DOHH2 (cell line): ENCODE data around the gene KMT2C.

ENCODE experiments used
- H3F3A ChIP-seq: fragments of 200-600 bp; sonication (generic), shearing (Covaris generic); 2 replicates; pipeline ENCODE4 v1.6.0; 2016; ENCODE audit warnings: antibody characterized with exemption, mild to moderate bottlenecking; ENCODE audit not compliant: control insufficient read depth, insufficient read depth
- H3K27ac ChIP-seq: fragments of 200-600 bp; sonication (generic); 2 replicates; pipeline ENCODE4 v1.5.1; 2014; ENCODE audit warnings: low read depth, mild to moderate bottlenecking, low read length, moderate library complexity
- H3K27me3 ChIP-seq: fragments of 200-600 bp; sonication (generic); 2 replicates; pipeline ENCODE4 v1.6.1; 2014; ENCODE audit warnings: mild to moderate bottlenecking, low read length, mixed read lengths; ENCODE audit not compliant: control insufficient read depth
- H3K36me3 ChIP-seq: fragments of 200-600 bp; sonication (generic); 2 replicates; pipeline ENCODE4 v1.6.1; 2014; ENCODE audit warnings: mild to moderate bottlenecking, low read length, moderate library complexity, mixed read lengths; ENCODE audit not compliant: control insufficient read depth
- H3K4me1 ChIP-seq: fragments of 200-600 bp; sonication (generic); 2 replicates; pipeline ENCODE4 v1.6.1; 2014; ENCODE audit warnings: mild to moderate bottlenecking, low read length, mixed read lengths; ENCODE audit not compliant: control insufficient read depth
- H3K4me2 ChIP-seq: fragments of 200-600 bp; sonication (generic); 2 replicates; pipeline ENCODE4 v1.6.0; 2014; ENCODE audit warnings: mild to moderate bottlenecking, low read length, moderate library complexity
- H3K4me3 ChIP-seq: fragments of 200-600 bp; sonication (generic); 2 replicates; pipeline ENCODE4 v1.5.1; 2014; ENCODE audit warnings: mild to moderate bottlenecking, low read length, mixed read lengths
- H3K79me2 ChIP-seq: fragments of 200-600 bp; sonication (generic); 2 replicates; pipeline ENCODE4 v1.6.1; 2014; ENCODE audit warnings: mild to moderate bottlenecking, low read length, mixed read lengths; ENCODE audit not compliant: control insufficient read depth
- H3K9me2 ChIP-seq: fragments of 200-600 bp; sonication (generic); replicated peaks from 2 replicates; pipeline ENCODE4 v1.6.1; 2014; ENCODE audit warnings: mild to moderate bottlenecking, low read length, mixed read lengths; ENCODE audit not compliant: control insufficient read depth
- H3K9me3 ChIP-seq: fragments of 200-600 bp; sonication (generic); 2 replicates; pipeline ENCODE4 v1.6.1; 2014; ENCODE audit warnings: antibody characterized with exemption, low read length, mixed read lengths; ENCODE audit not compliant: control insufficient read depth, insufficient read depth
- H4K20me1 ChIP-seq: fragments of 200-600 bp; sonication (generic); 2 replicates; pipeline ENCODE4 v1.6.0; 2014; ENCODE audit warnings: low read depth, mild to moderate bottlenecking, antibody characterized with exemption, low read length, moderate library complexity; ENCODE audit not compliant: control insufficient read depth, insufficient read depth
- CTCF ChIP-seq: fragments of 200-600 bp; sonication (generic); IDR thresholded peaks from one replicate; pipeline ENCODE4 v1.5.1; 2014; ENCODE audit warnings: antibody characterized with exemption, mild to moderate bottlenecking, low read depth, low read length; ENCODE audit not compliant: poor library complexity, severe bottlenecking
- EZH2phosphoT487 ChIP-seq: fragments of 200-600 bp; sonication (generic); IDR thresholded peaks from 2 replicates; pipeline ENCODE4 v1.6.1; 2017; ENCODE audit warnings: borderline replicate concordance, mild to moderate bottlenecking, antibody characterized with exemption, low read length, moderate library complexity, mixed read lengths

Gene KMT2C

GRCh38 chr7:152367170-152367569 is 68.6 kb downstream of the KMT2C start:
- Histone ChIP-seq H3F3A (no peaks in the 10 kb centered on the region), H3K4me2 (no peak overlapping the region), H4K20me1 (peaks cover 59% of the 10 kb centered on the region), H3K27ac (no peak overlapping the region), H3K36me3 (0 out of 2 replicates have a peak, but pooled peaks cover 7% of the 10 kb centered on the region), H3K27me3 (no peaks in the 10 kb centered on the region), H3K4me1 (peaks cover 6% of the 10 kb centered on the region), H3K4me3 (no peak overlapping the region), H3K9me3 (no peaks in the 10 kb centered on the region), H3K79me2 (peaks cover 100% of the 10 kb centered on the region), H3K9me2 (no peaks in the 10 kb centered on the region)
- TF ChIP-seq CTCF = no peak
- TF ChIP-seq EZH2phosphoT487 = no peak

GRCh38 chr7:152366662-152367061 is 69.1 kb downstream of the KMT2C start:
- Histone ChIP-seq H3K4me2 (no peak overlapping the region), H3K9me3 (no peaks in the 10 kb centered on the region), H3F3A (no peaks in the 10 kb centered on the region), H3K4me1 (peaks cover 4% of the 10 kb centered on the region), H3K27ac (no peak overlapping the region), H4K20me1 (peaks cover 57% of the 10 kb centered on the region), H3K27me3 (no peaks in the 10 kb centered on the region), H3K79me2 (peaks cover 100% of the 10 kb centered on the region), H3K9me2 (no peaks in the 10 kb centered on the region), H3K4me3 (no peak overlapping the region), H3K36me3 (0 out of 2 replicates have a peak, but pooled peaks cover 7% of the 10 kb centered on the region)
- TF ChIP-seq EZH2phosphoT487 = no peak
- TF ChIP-seq CTCF = no peak

- Histone ChIP-seq H3K27me3 (no peaks in the 10 kb centered on the region), H3F3A (no peaks in the 10 kb centered on the region), H3K9me2 (no peaks in the 10 kb centered on the region), H3K4me2 (no peak overlapping the region), H3K9me3 (no peaks in the 10 kb centered on the region), H3K27ac (no peak overlapping the region), H3K79me2 (peaks cover 100% of the 10 kb centered on the region), H4K20me1 (peaks cover 54% of the 10 kb centered on the region), H3K4me3 (no peak overlapping the region), H3K4me1 (0 out of 2 replicates have a peak, but pooled peaks cover 2% of the 10 kb centered on the region), H3K36me3 (0 out of 2 replicates have a peak, but pooled peaks cover 7% of the 10 kb centered on the region)
- TF ChIP-seq CTCF (no peak), EZH2phosphoT487 (no peak)
Observed at GRCh38 chr7:152365982-152366603, 69.7 kb downstream of the KMT2C start.
